Esophagus squamous epithelium (tissue), 4 donors: ENCODE measurements around the gene ZNF436.
"Not testable (repeated sequence)": the region's sequence is repeated elsewhere in the genome, so short reads cannot be mapped to it uniquely, and the experiment has no call there.

Experiments used
- POLR2A ChIP-seq, 4 donors: fragments of 450-650 bp; IDR thresholded peaks; one replicate each; pipeline ENCODE4 v1.6.1; 2017; ENCODE audit warnings: antibody characterized with exemption in 4 of 4, mild to moderate bottlenecking in 4 of 4, moderate library complexity in 3 of 4
- TF ChIP-seq, protein P1 (sequence below), 6 experiments: fragments of 450-650 bp in 4 of 6; fragments of 200-600 bp in 2 of 6; sonication (generic) in 2 of 6; IDR thresholded peaks; one replicate each; pipeline ENCODE4 v1.5.1; 2016 to 2019; ENCODE audit warnings: antibody characterized with exemption in 6 of 6, mild to moderate bottlenecking in 4 of 6, moderate library complexity in 4 of 6

DNA sequence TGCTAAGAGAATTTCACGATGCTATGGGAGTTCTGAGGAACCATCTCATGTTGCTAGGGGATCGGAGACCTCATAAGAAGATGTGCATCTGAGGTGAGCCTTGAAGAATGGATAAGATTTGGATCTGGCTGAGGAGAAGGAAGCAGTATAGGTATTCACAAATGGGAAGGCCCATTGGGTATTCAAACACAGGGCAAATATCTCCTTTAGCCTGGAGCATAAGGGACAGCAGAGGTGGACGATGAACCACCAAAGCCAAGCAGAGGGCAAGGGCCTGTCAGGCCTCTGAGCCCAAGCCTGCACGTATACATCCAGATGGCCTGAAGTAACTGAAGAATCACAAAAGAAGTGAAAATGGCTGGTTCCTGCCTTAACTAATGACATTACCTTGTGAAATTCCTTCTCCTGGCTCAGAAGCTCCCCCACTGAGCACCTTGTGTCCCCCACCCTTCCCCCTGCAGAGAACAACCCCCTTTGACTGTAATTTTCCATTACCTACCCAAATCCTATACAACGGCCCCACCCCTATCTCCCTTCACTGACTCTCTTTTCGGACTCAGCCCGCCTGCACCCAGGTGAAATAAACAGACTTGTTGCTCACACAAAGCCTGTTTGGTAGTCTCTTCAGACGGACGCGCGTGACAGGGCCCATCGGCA lies 4.6 kb upstream of the ZNF436 start:
- TF ChIP-seq, protein P1, sequence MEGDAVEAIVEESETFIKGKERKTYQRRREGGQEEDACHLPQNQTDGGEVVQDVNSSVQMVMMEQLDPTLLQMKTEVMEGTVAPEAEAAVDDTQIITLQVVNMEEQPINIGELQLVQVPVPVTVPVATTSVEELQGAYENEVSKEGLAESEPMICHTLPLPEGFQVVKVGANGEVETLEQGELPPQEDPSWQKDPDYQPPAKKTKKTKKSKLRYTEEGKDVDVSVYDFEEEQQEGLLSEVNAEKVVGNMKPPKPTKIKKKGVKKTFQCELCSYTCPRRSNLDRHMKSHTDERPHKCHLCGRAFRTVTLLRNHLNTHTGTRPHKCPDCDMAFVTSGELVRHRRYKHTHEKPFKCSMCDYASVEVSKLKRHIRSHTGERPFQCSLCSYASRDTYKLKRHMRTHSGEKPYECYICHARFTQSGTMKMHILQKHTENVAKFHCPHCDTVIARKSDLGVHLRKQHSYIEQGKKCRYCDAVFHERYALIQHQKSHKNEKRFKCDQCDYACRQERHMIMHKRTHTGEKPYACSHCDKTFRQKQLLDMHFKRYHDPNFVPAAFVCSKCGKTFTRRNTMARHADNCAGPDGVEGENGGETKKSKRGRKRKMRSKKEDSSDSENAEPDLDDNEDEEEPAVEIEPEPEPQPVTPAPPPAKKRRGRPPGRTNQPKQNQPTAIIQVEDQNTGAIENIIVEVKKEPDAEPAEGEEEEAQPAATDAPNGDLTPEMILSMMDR (IDR thresholded peaks at IDR 0.05), result not testable (repeated sequence)
- TF ChIP-seq POLR2A (IDR thresholded peaks at IDR 0.05), result not testable (repeated sequence)
